ENCODE results near the gene L3MBTL2. TPM values are rescaled to one million over a fixed set of nuclear protein-coding genes. Genes with fewer than 3 reads are reported as not detected.

Gene L3MBTL2
- total RNA-seq, 1 donor from 2014 or later: 8.2 TPM

- DNase-seq (ENCODE audit: low read depth) (no peak), FAIRE-seq (no peak)
- TF ChIP-seq, protein P1, sequence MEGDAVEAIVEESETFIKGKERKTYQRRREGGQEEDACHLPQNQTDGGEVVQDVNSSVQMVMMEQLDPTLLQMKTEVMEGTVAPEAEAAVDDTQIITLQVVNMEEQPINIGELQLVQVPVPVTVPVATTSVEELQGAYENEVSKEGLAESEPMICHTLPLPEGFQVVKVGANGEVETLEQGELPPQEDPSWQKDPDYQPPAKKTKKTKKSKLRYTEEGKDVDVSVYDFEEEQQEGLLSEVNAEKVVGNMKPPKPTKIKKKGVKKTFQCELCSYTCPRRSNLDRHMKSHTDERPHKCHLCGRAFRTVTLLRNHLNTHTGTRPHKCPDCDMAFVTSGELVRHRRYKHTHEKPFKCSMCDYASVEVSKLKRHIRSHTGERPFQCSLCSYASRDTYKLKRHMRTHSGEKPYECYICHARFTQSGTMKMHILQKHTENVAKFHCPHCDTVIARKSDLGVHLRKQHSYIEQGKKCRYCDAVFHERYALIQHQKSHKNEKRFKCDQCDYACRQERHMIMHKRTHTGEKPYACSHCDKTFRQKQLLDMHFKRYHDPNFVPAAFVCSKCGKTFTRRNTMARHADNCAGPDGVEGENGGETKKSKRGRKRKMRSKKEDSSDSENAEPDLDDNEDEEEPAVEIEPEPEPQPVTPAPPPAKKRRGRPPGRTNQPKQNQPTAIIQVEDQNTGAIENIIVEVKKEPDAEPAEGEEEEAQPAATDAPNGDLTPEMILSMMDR (IDR thresholded peaks at IDR 0.05; ENCODE audit: insufficient read depth, low read length, severe bottlenecking): no peak
- H3K36me3 ChIP-seq (ENCODE audit: control insufficient read depth, insufficient read depth, low read length): peaks cover 4% of the 10 kb centered on the region
- H3K4me3 ChIP-seq (ENCODE audit: low read depth, low read length): no peak overlapping the region
- no peaks in the 10 kb centered on the region for H3K27me3 ChIP-seq (ENCODE audit: control insufficient read depth, insufficient read depth, low read length)
Observed at GRCh38 chr22:41234815-41235695, 29.9 kb downstream of the L3MBTL2 start.

DNA sequence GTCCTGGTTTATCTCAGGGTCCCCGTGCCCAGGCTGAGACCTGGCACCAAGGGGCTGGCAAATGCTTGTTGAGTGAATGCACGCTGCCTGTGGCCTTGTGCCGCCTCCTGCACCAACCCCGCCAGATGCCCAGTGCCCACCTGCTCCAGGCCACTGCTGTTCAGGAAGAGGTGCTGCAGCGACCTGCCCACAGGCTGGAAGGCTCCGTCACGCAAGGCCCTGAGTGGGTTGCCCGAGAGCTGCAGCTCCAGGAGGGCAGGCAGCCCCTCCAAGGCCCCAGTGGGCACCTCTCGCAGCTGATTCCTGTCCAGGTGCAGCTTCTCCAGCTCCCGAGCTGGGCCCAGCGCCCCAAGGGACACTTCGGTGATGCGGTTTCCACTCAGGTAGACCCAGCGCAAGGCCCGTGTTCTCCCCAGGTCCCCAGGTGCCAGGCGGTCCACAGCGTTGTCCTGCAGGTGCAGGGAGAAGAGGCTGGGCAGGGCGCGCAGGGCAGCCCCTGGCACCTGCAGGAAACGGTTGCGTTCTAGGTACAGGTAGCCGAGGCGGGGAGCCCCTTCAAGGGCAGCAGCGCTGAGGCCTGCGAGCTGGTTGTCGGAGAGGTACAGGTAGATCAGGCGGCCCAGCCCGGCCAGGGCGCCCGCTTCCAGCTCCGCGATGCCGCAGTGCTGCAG, 32.1 kb downstream of the L3MBTL2 start:
- TF ChIP-seq, protein P1 (IDR thresholded peaks at IDR 0.05; ENCODE audit: insufficient read depth, low read length, severe bottlenecking): no peak
- no peaks in the 10 kb centered on the region for H3K27me3 ChIP-seq (ENCODE audit: control insufficient read depth, insufficient read depth, low read length)
- FAIRE-seq: no peak
- peak overlapping the region; percentile 39 for H3K4me3 ChIP-seq (ENCODE audit: low read depth, low read length)
- no peaks in the 10 kb centered on the region for H3K36me3 ChIP-seq (ENCODE audit: control insufficient read depth, insufficient read depth, low read length)
- DNase-seq (ENCODE audit: low read depth): no peak

GRCh38 chr22:41237707-41238569, 32.8 kb downstream of the L3MBTL2 start:
- H3K27me3 ChIP-seq (ENCODE audit: control insufficient read depth, insufficient read depth, low read length): no peaks in the 10 kb centered on the region
- no peak for FAIRE-seq
- TF ChIP-seq, protein P1 (IDR thresholded peaks at IDR 0.05; ENCODE audit: insufficient read depth, low read length, severe bottlenecking): peak; percentile 87

GRCh38 chr22:41238570-41239442, 33.7 kb downstream of the L3MBTL2 start:
- Histone ChIP-seq H3K4me3 (ENCODE audit: low read depth, low read length) (peak overlapping the region; percentile 39), H3K27me3 (ENCODE audit: control insufficient read depth, insufficient read depth, low read length) (no peaks in the 10 kb centered on the region), H3K36me3 (ENCODE audit: control insufficient read depth, insufficient read depth, low read length) (no peaks in the 10 kb centered on the region)
- TF ChIP-seq, protein P1 (IDR thresholded peaks at IDR 0.05; ENCODE audit: insufficient read depth, low read length, severe bottlenecking): no peak
- FAIRE-seq (no peak), DNase-seq (ENCODE audit: low read depth) (no peak)

More at GRCh38 chr22:41237707-41238569, 32.8 kb downstream of the L3MBTL2 start:
- H3K36me3 ChIP-seq (ENCODE audit: control insufficient read depth, insufficient read depth, low read length): no peaks in the 10 kb centered on the region
- peak overlapping the region; percentile 39 for H3K4me3 ChIP-seq (ENCODE audit: low read depth, low read length)
- peak; percentile 49 for DNase-seq (ENCODE audit: low read depth)

Measured in bronchial epithelial cell (primary cell).